ENCODE measurements around the gene GALNT10.

Gene GALNT10

DNA sequence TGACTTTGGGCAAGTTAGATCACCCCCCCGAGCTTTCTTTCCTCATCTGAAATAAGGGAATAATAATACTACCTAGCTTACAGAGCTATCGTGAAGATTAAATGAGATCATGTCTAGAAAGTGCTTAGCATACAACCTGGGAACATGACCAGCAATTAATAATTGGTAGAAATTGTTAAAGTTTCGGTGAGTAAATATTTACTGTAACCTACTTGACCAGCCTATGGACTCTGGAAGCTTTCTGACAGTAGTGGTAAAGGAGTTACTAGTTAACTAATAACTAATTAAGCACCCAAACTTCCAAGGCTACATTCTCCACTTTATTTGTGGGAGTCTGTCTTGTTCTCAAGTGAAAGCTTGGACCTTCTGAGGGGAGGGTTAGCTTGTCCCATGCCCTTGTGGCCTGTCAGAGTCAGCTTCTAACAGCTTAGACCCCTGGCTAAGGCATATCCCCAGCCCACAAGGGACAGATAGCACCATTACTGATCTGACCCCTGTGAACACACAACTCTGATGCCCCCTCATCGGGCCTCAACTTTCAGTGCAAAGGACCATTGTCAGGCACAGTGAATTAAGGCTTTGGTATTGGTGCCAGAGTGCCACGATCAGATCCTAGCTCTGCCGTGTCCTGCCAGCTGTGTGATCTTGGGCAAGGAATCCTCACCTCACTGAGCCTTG, 196.6 kb downstream of the GALNT10 start:
- Histone ChIP-seq H3K36me3 (ENCODE audit: insufficient read depth, insufficient read length, low read length) (peaks cover 24% of the 10 kb centered on the region), H3K9ac (ENCODE audit: insufficient read length, low read depth) (no peak overlapping the region), H3K27me3 (ENCODE audit: insufficient read depth, insufficient read length) (no peaks in the 10 kb centered on the region), H3K4me1 (ENCODE audit: insufficient read depth, insufficient read length) (peaks cover 2% of the 10 kb centered on the region), H3K4me3 (ENCODE audit: insufficient read length, low read depth) (no peak overlapping the region), H3K9me3 (ENCODE audit: insufficient read depth, low read length) (no peaks in the 10 kb centered on the region)
- DNase-seq (ENCODE audit: low read depth, low spot score), result no peak
- TF ChIP-seq SUZ12 (IDR thresholded peaks at IDR 0.05; ENCODE audit: extremely low read depth, insufficient read depth, insufficient read length), result no peak
- TF ChIP-seq ZNF274 (IDR thresholded peaks at IDR 0.05; ENCODE audit: low read depth, low read length), result no peak
- TF ChIP-seq YY1 (IDR thresholded peaks at IDR 0.05; ENCODE audit: insufficient read depth, insufficient read length), result no peak

GRCh38 chr5:154388842-154389241, 198.3 kb downstream of the GALNT10 start:
- H3K9ac ChIP-seq (ENCODE audit: insufficient read length, low read depth), result no peak overlapping the region
- no peak overlapping the region for H3K4me3 ChIP-seq (ENCODE audit: insufficient read length, low read depth)
- no peak for DNase-seq (ENCODE audit: low read depth, low spot score)
- H3K9me3 ChIP-seq (ENCODE audit: insufficient read depth, low read length), result no peaks in the 10 kb centered on the region
- peaks cover 20% of the 10 kb centered on the region for H3K36me3 ChIP-seq (ENCODE audit: insufficient read depth, insufficient read length, low read length)
- no peaks in the 10 kb centered on the region for H3K27me3 ChIP-seq (ENCODE audit: insufficient read depth, insufficient read length)
- H3K4me1 ChIP-seq (ENCODE audit: insufficient read depth, insufficient read length), result peaks cover 2% of the 10 kb centered on the region
- TF ChIP-seq SUZ12 (IDR thresholded peaks at IDR 0.05; ENCODE audit: extremely low read depth, insufficient read depth, insufficient read length) (no peak), YY1 (IDR thresholded peaks at IDR 0.05; ENCODE audit: insufficient read depth, insufficient read length) (no peak)

DNA sequence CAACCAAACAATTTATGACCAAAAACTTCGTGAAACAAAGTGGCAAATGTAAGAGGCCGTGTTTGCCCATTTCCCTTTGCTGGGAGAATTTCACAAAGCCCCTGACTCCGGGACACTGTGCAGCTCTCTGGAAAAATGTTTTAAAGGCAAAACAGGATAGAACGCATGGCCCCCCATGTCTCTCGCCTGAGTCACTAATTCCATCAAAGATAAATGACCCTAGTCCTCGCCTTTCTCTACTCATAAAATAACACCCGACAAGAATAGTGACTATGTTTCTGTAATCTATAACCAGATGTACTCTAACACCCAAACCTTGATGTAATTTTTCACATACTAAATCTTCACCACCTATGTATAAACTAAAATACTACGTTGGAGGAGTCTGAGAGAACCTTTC, 199.6 kb downstream of the GALNT10 start:
- no peaks in the 10 kb centered on the region for H3K9me3 ChIP-seq (ENCODE audit: insufficient read depth, low read length)
- H3K36me3 ChIP-seq (ENCODE audit: insufficient read depth, insufficient read length, low read length), result peaks cover 20% of the 10 kb centered on the region
- peaks cover 2% of the 10 kb centered on the region for H3K4me1 ChIP-seq (ENCODE audit: insufficient read depth, insufficient read length)
- DNase-seq (ENCODE audit: low read depth, low spot score), result no peak
- no peak overlapping the region for H3K9ac ChIP-seq (ENCODE audit: insufficient read length, low read depth)
- no peak for TF ChIP-seq SUZ12 (IDR thresholded peaks at IDR 0.05; ENCODE audit: extremely low read depth, insufficient read depth, insufficient read length)
- H3K4me3 ChIP-seq (ENCODE audit: insufficient read length, low read depth), result no peak overlapping the region
- H3K27me3 ChIP-seq (ENCODE audit: insufficient read depth, insufficient read length), result no peaks in the 10 kb centered on the region

- H3K4me1 ChIP-seq (ENCODE audit: insufficient read depth, insufficient read length), result peaks cover 2% of the 10 kb centered on the region
- no peaks in the 10 kb centered on the region for H3K27me3 ChIP-seq (ENCODE audit: insufficient read depth, insufficient read length)
- H3K9ac ChIP-seq (ENCODE audit: insufficient read length, low read depth), result no peak overlapping the region
- H3K36me3 ChIP-seq (ENCODE audit: insufficient read depth, insufficient read length, low read length), result peaks cover 20% of the 10 kb centered on the region
- H3K9me3 ChIP-seq (ENCODE audit: insufficient read depth, low read length), result no peaks in the 10 kb centered on the region
- H3K4me3 ChIP-seq (ENCODE audit: insufficient read length, low read depth), result no peak overlapping the region
- DNase-seq (ENCODE audit: low read depth, low spot score), result no peak
- TF ChIP-seq ZNF274 (IDR thresholded peaks at IDR 0.05; ENCODE audit: low read depth, low read length) (no peak), SUZ12 (IDR thresholded peaks at IDR 0.05; ENCODE audit: extremely low read depth, insufficient read depth, insufficient read length) (no peak), YY1 (IDR thresholded peaks at IDR 0.05; ENCODE audit: insufficient read depth, insufficient read length) (no peak)
These were observed 200.3 kb downstream of the GALNT10 start for GRCh38 chr5:154390746-154391359.

DNA sequence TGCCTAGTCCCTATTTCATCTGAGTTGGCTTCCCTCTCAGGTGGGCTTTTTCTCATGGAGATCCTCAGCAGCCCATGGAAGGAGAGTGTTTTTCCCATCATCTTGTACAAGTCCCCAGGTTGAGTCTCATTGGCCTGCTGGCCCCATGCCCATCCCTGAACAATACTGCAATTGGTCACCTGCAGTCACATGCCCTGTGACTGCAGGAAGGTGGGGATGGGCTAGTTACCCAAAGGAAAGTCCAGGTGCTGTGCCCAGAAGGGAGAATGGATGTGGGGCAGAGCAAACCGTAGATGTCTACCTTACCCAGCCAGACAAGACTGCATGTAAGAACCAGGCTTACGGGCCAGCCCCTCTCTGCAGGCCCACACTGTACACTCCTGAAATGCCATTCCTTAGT, 201.3 kb downstream of the GALNT10 start:
- no peak for DNase-seq (ENCODE audit: low read depth, low spot score)
- Histone ChIP-seq H3K27me3 (ENCODE audit: insufficient read depth, insufficient read length) (no peaks in the 10 kb centered on the region), H3K4me3 (ENCODE audit: insufficient read length, low read depth) (no peak overlapping the region), H3K4me1 (ENCODE audit: insufficient read depth, insufficient read length) (peaks cover 5% of the 10 kb centered on the region), H3K9me3 (ENCODE audit: insufficient read depth, low read length) (no peaks in the 10 kb centered on the region), H3K9ac (ENCODE audit: insufficient read length, low read depth) (no peak overlapping the region), H3K36me3 (ENCODE audit: insufficient read depth, insufficient read length, low read length) (peaks cover 11% of the 10 kb centered on the region)
- TF ChIP-seq SUZ12 (IDR thresholded peaks at IDR 0.05; ENCODE audit: extremely low read depth, insufficient read depth, insufficient read length) (no peak), YY1 (IDR thresholded peaks at IDR 0.05; ENCODE audit: insufficient read depth, insufficient read length) (no peak), ZNF274 (IDR thresholded peaks at IDR 0.05; ENCODE audit: low read depth, low read length) (no peak)

- DNase-seq (ENCODE audit: low read depth, low spot score), result no peak
- Histone ChIP-seq H3K4me1 (ENCODE audit: insufficient read depth, insufficient read length) (peaks cover 4% of the 10 kb centered on the region), H3K4me3 (ENCODE audit: insufficient read length, low read depth) (no peak overlapping the region), H3K27me3 (ENCODE audit: insufficient read depth, insufficient read length) (no peaks in the 10 kb centered on the region), H3K9ac (ENCODE audit: insufficient read length, low read depth) (no peak overlapping the region), H3K9me3 (ENCODE audit: insufficient read depth, low read length) (no peaks in the 10 kb centered on the region), H3K36me3 (ENCODE audit: insufficient read depth, insufficient read length, low read length) (peaks cover 8% of the 10 kb centered on the region)
- TF ChIP-seq YY1 (IDR thresholded peaks at IDR 0.05; ENCODE audit: insufficient read depth, insufficient read length) (no peak), SUZ12 (IDR thresholded peaks at IDR 0.05; ENCODE audit: extremely low read depth, insufficient read depth, insufficient read length) (no peak), ZNF274 (IDR thresholded peaks at IDR 0.05; ENCODE audit: low read depth, low read length) (no peak)
These were observed 203.3 kb downstream of the GALNT10 start for GRCh38 chr5:154393850-154394249.

DNA sequence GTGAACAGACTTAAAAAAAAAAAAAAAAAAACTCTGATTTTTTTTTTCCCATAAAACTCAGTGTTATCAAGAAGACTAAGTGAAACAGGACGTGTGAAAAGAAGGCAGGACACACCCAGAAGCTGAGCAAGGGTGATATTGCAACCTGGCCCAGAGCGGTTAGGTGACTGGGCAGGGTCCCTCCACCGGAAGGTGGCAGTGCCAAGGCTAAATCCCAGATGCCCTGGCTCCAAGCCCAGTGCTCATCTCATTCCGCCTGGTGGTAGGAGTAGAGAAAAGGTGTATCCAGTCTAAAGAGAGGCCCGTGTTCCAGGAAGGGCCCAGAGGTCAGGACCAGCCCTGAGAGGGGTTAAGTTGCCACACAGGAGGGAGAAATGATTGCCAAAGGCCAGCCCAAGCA, 203.8 kb downstream of the GALNT10 start:
- no peak for DNase-seq (ENCODE audit: low read depth, low spot score)
- Histone ChIP-seq H3K4me3 (ENCODE audit: insufficient read length, low read depth) (no peak overlapping the region), H3K27me3 (ENCODE audit: insufficient read depth, insufficient read length) (no peaks in the 10 kb centered on the region), H3K36me3 (ENCODE audit: insufficient read depth, insufficient read length, low read length) (peaks cover 8% of the 10 kb centered on the region), H3K4me1 (ENCODE audit: insufficient read depth, insufficient read length) (peaks cover 3% of the 10 kb centered on the region), H3K9ac (ENCODE audit: insufficient read length, low read depth) (no peak overlapping the region), H3K9me3 (ENCODE audit: insufficient read depth, low read length) (no peaks in the 10 kb centered on the region)
- TF ChIP-seq ZNF274 (IDR thresholded peaks at IDR 0.05; ENCODE audit: low read depth, low read length) (no peak), SUZ12 (IDR thresholded peaks at IDR 0.05; ENCODE audit: extremely low read depth, insufficient read depth, insufficient read length) (no peak), YY1 (IDR thresholded peaks at IDR 0.05; ENCODE audit: insufficient read depth, insufficient read length) (no peak)

All from NT2/D1 (cell line).